Bronchial epithelial cell (primary cell): ENCODE measurements around the gene ZBTB7B. TPM values are rescaled to one million over a fixed set of nuclear protein-coding genes. Genes with fewer than 3 reads are reported as not detected.

ENCODE experiments used
- DNase-seq: peaks from one replicate; pipeline ENCODE4 v3.0.0-alpha.2; 2010; ENCODE audit warnings: low read depth
- FAIRE-seq: peaks from 2 replicates; lab custom pipeline; 2011; peaks lifted over from hg19 to GRCh38; lab: Jason Lieb, UNC
- H3K27me3 ChIP-seq: 2 replicates; pipeline ENCODE4 v1.5.1; 2011; ENCODE audit warnings: low read length; ENCODE audit not compliant: control insufficient read depth, insufficient read depth
- H3K36me3 ChIP-seq: 2 replicates; pipeline ENCODE4 v1.5.1; 2011; ENCODE audit warnings: low read length; ENCODE audit not compliant: control insufficient read depth, insufficient read depth
- H3K4me3 ChIP-seq: 2 replicates; pipeline ENCODE4 v1.5.1; 2011; ENCODE audit warnings: mild to moderate bottlenecking, low read depth, low read length, control low read depth
- total RNA-seq: library from RNA; depleted of rRNA; stranded (reverse); fragments of >200 nt; gene quantifications from 2 replicates; pipeline ENCODE4 v1.2.1, GENCODE V29; 2014
- TF ChIP-seq, protein P1 (sequence below): IDR thresholded peaks from 2 replicates; pipeline ENCODE4 v1.5.1; 2011; ENCODE audit warnings: mild to moderate bottlenecking, moderate library complexity, low read length, control low read depth, inconsistent platforms; ENCODE audit not compliant: insufficient read depth, severe bottlenecking

Gene ZBTB7B
- total RNA-seq, 1 donor from 2014 or later: 46.1 TPM

DNA sequence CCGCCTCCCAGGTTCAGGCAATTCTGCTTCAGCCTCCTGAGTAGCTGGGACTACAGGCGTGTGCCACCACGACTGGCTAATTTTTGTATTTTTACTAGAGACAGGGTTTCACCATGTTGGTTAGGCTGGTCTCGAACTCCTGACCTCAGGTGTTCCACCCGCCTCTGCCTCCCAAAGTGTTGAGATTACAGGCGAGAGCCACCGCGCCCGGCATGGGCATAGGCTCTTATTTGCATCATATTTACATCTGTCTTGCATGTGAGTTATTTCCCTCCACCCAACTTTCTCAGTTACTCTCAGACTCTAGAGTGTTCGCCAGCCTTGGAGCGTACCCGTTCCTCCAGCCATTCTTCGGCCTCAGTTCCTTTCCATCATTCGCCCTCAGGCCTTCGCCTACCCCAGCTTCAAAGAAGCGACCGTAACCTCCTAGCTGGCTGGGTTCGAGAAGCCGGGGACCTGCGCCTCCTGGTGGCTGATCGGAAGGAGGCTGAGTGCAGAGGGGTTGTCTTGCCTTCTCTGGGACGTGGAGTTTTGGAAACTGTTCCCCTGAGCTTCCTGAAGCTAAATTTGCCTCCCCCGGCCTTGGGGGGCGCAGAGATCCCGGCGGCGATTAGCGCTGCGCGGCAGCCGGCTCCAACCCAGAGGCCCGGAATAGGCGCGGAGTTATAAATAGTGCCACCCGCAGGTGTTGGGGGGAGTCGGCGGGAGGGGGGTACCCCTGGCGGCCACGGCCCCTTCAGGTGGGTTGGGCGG lies 3.6 kb upstream of the ZBTB7B start:
- Histone ChIP-seq H3K27me3 (no peaks in the 10 kb centered on the region), H3K4me3 (no peak overlapping the region), H3K36me3 (peaks cover 3% of the 10 kb centered on the region)
- TF ChIP-seq, protein P1, sequence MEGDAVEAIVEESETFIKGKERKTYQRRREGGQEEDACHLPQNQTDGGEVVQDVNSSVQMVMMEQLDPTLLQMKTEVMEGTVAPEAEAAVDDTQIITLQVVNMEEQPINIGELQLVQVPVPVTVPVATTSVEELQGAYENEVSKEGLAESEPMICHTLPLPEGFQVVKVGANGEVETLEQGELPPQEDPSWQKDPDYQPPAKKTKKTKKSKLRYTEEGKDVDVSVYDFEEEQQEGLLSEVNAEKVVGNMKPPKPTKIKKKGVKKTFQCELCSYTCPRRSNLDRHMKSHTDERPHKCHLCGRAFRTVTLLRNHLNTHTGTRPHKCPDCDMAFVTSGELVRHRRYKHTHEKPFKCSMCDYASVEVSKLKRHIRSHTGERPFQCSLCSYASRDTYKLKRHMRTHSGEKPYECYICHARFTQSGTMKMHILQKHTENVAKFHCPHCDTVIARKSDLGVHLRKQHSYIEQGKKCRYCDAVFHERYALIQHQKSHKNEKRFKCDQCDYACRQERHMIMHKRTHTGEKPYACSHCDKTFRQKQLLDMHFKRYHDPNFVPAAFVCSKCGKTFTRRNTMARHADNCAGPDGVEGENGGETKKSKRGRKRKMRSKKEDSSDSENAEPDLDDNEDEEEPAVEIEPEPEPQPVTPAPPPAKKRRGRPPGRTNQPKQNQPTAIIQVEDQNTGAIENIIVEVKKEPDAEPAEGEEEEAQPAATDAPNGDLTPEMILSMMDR: peak; percentile 91
- FAIRE-seq (no peak), DNase-seq (peak; percentile 43)

- DNase-seq: no peak
- TF ChIP-seq, protein P1: no peak
These were observed 2.8 kb upstream of the ZBTB7B start for GRCh38 chr1:154999571-155000410.

GRCh38 chr1:155000411-155000725 lies 2.2 kb upstream of the ZBTB7B start:
- Histone ChIP-seq H3K4me3 (peak overlapping the region; percentile 96), H3K36me3 (peaks cover 6% of the 10 kb centered on the region), H3K27me3 (no peaks in the 10 kb centered on the region)
- no peak for DNase-seq
- no peak for FAIRE-seq
- TF ChIP-seq, protein P1: no peak

More at GRCh38 chr1:154999571-155000410, 2.8 kb upstream of the ZBTB7B start:
- no peak for FAIRE-seq
- no peaks in the 10 kb centered on the region for H3K27me3 ChIP-seq
- peak overlapping the region; percentile 96 for H3K4me3 ChIP-seq
- peaks cover 5% of the 10 kb centered on the region for H3K36me3 ChIP-seq

DNA sequence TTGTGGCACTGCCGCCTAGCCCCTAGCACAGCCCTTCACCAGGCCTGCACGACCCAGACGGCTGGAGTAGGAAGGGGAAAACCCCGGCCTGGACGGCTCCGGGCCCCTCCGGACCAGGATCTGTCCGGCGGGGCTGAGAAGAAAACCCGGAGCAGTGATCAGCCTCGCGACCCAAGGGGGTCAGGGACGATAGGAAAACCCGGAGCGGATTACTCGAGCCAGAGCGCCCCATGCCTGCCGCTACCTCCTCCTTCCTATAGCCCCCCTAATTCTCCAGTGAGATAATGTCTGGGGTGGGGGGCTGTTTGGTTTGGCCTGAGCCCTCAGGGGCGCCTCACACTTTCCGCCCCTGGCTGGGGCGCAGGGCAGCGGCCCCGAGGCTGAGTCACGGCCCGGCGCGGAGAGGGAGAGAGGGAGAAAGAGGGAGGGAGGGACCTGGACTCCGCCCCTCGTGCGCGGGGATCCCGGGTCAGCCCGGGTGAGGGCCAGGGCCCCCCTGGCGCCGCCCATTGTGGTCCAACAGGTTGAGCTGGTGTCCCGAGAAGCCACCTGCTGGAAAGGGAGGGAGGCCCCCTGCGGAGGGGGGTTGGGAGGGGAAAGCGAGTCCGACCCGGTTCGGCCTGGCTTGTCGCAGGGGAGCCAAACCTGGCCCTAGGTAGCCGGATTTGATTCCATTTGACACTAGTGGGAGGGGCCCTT lies 1.7 kb upstream of the ZBTB7B start:
- no peak for FAIRE-seq
- H3K36me3 ChIP-seq: peaks cover 8% of the 10 kb centered on the region
- H3K4me3 ChIP-seq: peak overlapping the region; percentile 96
- TF ChIP-seq, protein P1: peak; percentile 10
- H3K27me3 ChIP-seq: no peaks in the 10 kb centered on the region
- peak; percentile 80 for DNase-seq

GRCh38 chr1:155001425-155001674 lies 1.3 kb upstream of the ZBTB7B start:
- TF ChIP-seq, protein P1: no peak
- peak overlapping the region; percentile 96 for H3K4me3 ChIP-seq
- DNase-seq (no peak), FAIRE-seq (no peak)
- H3K27me3 ChIP-seq: no peaks in the 10 kb centered on the region
- peaks cover 11% of the 10 kb centered on the region for H3K36me3 ChIP-seq
